Inferior parietal cortex (tissue), 1 donor: ENCODE data around the gene TBC1D12.
"Not testable (repeated sequence)": the region's sequence is repeated elsewhere in the genome, so short reads cannot be mapped to it uniquely, and the experiment has no call there.

Source experiments
- DNase-seq: peaks from one replicate; pipeline ENCODE4 v3.0.0-alpha.2; 2016; ENCODE audit errors: extremely low spot score

Gene TBC1D12

GRCh38 chr10:94402204-94402842 is at the start of gene TBC1D12:
Gene TBC1D12, plus strand, starts transcription at chr10:94402541. Its CDS starts 73 bp downstream, at chr10:94402614.
- peak; percentile 95 for DNase-seq

- no peak for DNase-seq
Observed at GRCh38 chr10:94353336-94353735, 49.0 kb upstream of the TBC1D12 start.

- DNase-seq = no peak
Observed at GRCh38 chr10:94355841-94356240, 46.5 kb upstream of the TBC1D12 start.

GRCh38 chr10:94357193-94357592 is 45.1 kb upstream of the TBC1D12 start:
- no peak for DNase-seq

- no peak for DNase-seq
Observed at GRCh38 chr10:94358480-94358879, 43.9 kb upstream of the TBC1D12 start.

- DNase-seq = no peak
Observed at GRCh38 chr10:94361171-94361794, 41.1 kb upstream of the TBC1D12 start.

GRCh38 chr10:94362360-94363250 is 39.7 kb upstream of the TBC1D12 start, which contains the start of gene NOC3L:
Gene NOC3L, minus strand, starts transcription at chr10:94362939. Its CDS starts 101 bp downstream, at chr10:94362838.
- peak; percentile 98 for DNase-seq

GRCh38 chr10:94363251-94363565 is 39.1 kb upstream of the TBC1D12 start:
- DNase-seq = no peak

GRCh38 chr10:94364482-94364881 is 37.9 kb upstream of the TBC1D12 start:
- no peak for DNase-seq

GRCh38 chr10:94366382-94366781 is 36.0 kb upstream of the TBC1D12 start:
- DNase-seq = no peak

GRCh38 chr10:94370501-94370900 is 31.8 kb upstream of the TBC1D12 start:
- peak; percentile 70 for DNase-seq

- DNase-seq = no peak
Observed at GRCh38 chr10:94375374-94375773, 27.0 kb upstream of the TBC1D12 start.

- no peak for DNase-seq
Observed at GRCh38 chr10:94376865-94377264, 25.5 kb upstream of the TBC1D12 start.

- DNase-seq = no peak
Observed at GRCh38 chr10:94383530-94383929, 18.8 kb upstream of the TBC1D12 start.

- DNase-seq = not testable (repeated sequence)
Observed at GRCh38 chr10:94385733-94386132, 16.6 kb upstream of the TBC1D12 start.

- DNase-seq = not testable (repeated sequence)
Observed at GRCh38 chr10:94392117-94392516, 10.2 kb upstream of the TBC1D12 start.

- no peak for DNase-seq
Observed at GRCh38 chr10:94397549-94398370, 4.6 kb upstream of the TBC1D12 start.

- DNase-seq = no peak
Observed at GRCh38 chr10:94398762-94399161, 3.6 kb upstream of the TBC1D12 start.

GRCh38 chr10:94402843-94403379 is 570 bp downstream of the TBC1D12 start:
- DNase-seq = no peak

- peak; percentile 34 for DNase-seq
Observed at GRCh38 chr10:94403380-94404213, 1.3 kb downstream of the TBC1D12 start.
